GM11168 (cell line): Measurements from ENCODE around the gene PRR5.
"Not testable (repeated sequence)": the region's sequence is repeated elsewhere in the genome, so short reads cannot be mapped to it uniquely, and the experiment has no call there.

Source experiments
- in situ Hi-C: fragments of 300-500 bp; cut with MboI; formaldehyde crosslinking; loops from one replicate; pipeline ENCODE4 v1.12.0; 2022; ENCODE audit warnings: low sequenced_read_pairs; ENCODE audit not compliant: unreplicated experiment

Gene PRR5

GRCh38 chr22:44701824-44702478, at the start of gene PRR5:
PRR5 (plus strand) TSS chr22:44702204; CDS start chr22:44702475, 271 bp downstream.
- in situ Hi-C loops: no loop called here

- in situ Hi-C loops: not testable (repeated sequence)
Measured at GRCh38 chr22:44652866-44653265, 49.1 kb upstream of the PRR5 start.

GRCh38 chr22:44658311-44658953, 43.6 kb upstream of the PRR5 start:
- in situ Hi-C loops: no loop called here

- in situ Hi-C loops: no loop called here
Measured at GRCh38 chr22:44659140-44659539, 42.9 kb upstream of the PRR5 start.

GRCh38 chr22:44660051-44660830, 41.8 kb upstream of the PRR5 start:
- in situ Hi-C loops: no loop called here

GRCh38 chr22:44661070-44661469, 40.9 kb upstream of the PRR5 start:
- in situ Hi-C loops: no loop called here

- in situ Hi-C loops: no loop called here
Measured at GRCh38 chr22:44661659-44662569, 40.1 kb upstream of the PRR5 start.

- in situ Hi-C loops: no loop called here
Measured at GRCh38 chr22:44663256-44663999, 38.6 kb upstream of the PRR5 start.

- in situ Hi-C loops: no loop called here
Measured at GRCh38 chr22:44664149-44664548, 37.9 kb upstream of the PRR5 start.

GRCh38 chr22:44665115-44665514, 36.9 kb upstream of the PRR5 start:
- in situ Hi-C loops: no loop called here

- in situ Hi-C loops: no loop called here
Measured at GRCh38 chr22:44666207-44666585, 35.8 kb upstream of the PRR5 start.

- in situ Hi-C loops: no loop called here
Measured at GRCh38 chr22:44667276-44667675, 34.7 kb upstream of the PRR5 start.

- in situ Hi-C loops: no loop called here
Measured at GRCh38 chr22:44667829-44668189, 34.2 kb upstream of the PRR5 start.

GRCh38 chr22:44668190-44668885, 33.7 kb upstream of the PRR5 start:
- in situ Hi-C loops: no loop called here

- in situ Hi-C loops: no loop called here
Measured at GRCh38 chr22:44668886-44669521, 33.0 kb upstream of the PRR5 start.

- in situ Hi-C loops: no loop called here
Measured at GRCh38 chr22:44669561-44669976, 32.4 kb upstream of the PRR5 start.

GRCh38 chr22:44670220-44670988, 31.6 kb upstream of the PRR5 start:
- in situ Hi-C loops: no loop called here

GRCh38 chr22:44671742-44672141, 30.3 kb upstream of the PRR5 start:
- in situ Hi-C loops: no loop called here
